HepG2 (cell line): ENCODE data around the gene CXCL10. TPM values are rescaled to one million over a fixed set of nuclear protein-coding genes. Genes with fewer than 3 reads are reported as not detected.

Experiments used
- ATAC-seq: fragments of 200-7000 bp; cut with Tn5 transposase; 3 replicates; pipeline ENCODE4 v1.9.1; 2020; ENCODE audit warnings: mild to moderate bottlenecking, moderate library complexity
- BruUV-seq: library from RNA; stranded (reverse); fragments of 400-500 nt; replicated peaks from 2 replicates; lab custom pipeline; 2021; lab: Mats Ljungman, UMichigan
- CTCF ChIA-PET: fragments of 300-600 bp; formaldehyde crosslinking; extraction: SDS; loops from one replicate; lab custom pipeline; 2021; ENCODE audit warnings: low total read pairs, inconsistent platforms, low intra/inter-chr PET ratio; lab: Yijun Ruan, JAX
- POLR2A ChIA-PET: fragments of 350-600 bp; sonication (Branson Sonifier 250); formaldehyde crosslinking; loops from one replicate; lab custom pipeline; 2020; ENCODE audit warnings: antibody characterized with exemption, inconsistent platforms; lab: Yijun Ruan, JAX
- DNase-seq: peaks from one replicate; pipeline ENCODE4 v3.0.0-alpha.2; 2015; ENCODE audit warnings: low spot score
- FAIRE-seq: peaks from 3 replicates; lab custom pipeline; 2011; peaks lifted over from hg19 to GRCh38; lab: Jason Lieb, UNC
- H2AFZ ChIP-seq: one replicate; pipeline ENCODE4 v1.6.1; 2011; ENCODE audit warnings: low read length, inconsistent platforms
- H3K27ac ChIP-seq: fragments of 300-600 bp; 3 replicates; pipeline ENCODE4 v1.8.0; 2011; ENCODE audit warnings: mixed run types, mild to moderate bottlenecking, mixed read lengths, low read length, inconsistent platforms; ENCODE audit not compliant: insufficient read depth; ENCODE audit errors: extremely low read length
- H3K27me3 ChIP-seq, 2 experiments: fragments of 200-600 bp in 1 of 2; 2 replicates in 1 of 2; 3 replicates in 1 of 2; pipeline versions ENCODE4 v1.6.0 to v1.8.0; 2011; ENCODE audit warnings: low read length in 2 of 2, mild to moderate bottlenecking in 2 of 2, moderate library complexity in 2 of 2, inconsistent platforms in 1 of 2; ENCODE audit not compliant: insufficient read depth in 2 of 2, control insufficient read depth in 1 of 2
- H3K36me3 ChIP-seq, 2 experiments: fragments of 200-600 bp in 1 of 2; replicated peaks in 1 of 2; 2 replicates in 1 of 2; 3 replicates in 1 of 2; pipeline versions ENCODE4 v1.5.1 to v1.8.0; 2011; ENCODE audit warnings: low read length in 2 of 2, inconsistent platforms in 1 of 2; ENCODE audit not compliant: insufficient read depth in 2 of 2, control insufficient read depth in 1 of 2
- H3K4me1 ChIP-seq: 2 replicates; pipeline ENCODE4 v1.5.1; 2012; ENCODE audit warnings: low read length, inconsistent platforms; ENCODE audit not compliant: insufficient read depth
- H3K4me2 ChIP-seq: 2 replicates; pipeline ENCODE4 v1.6.0; 2011; ENCODE audit warnings: low read depth, low read length, inconsistent platforms
- H3K4me3 ChIP-seq, 3 experiments: fragments of 200-600 bp in 1 of 3; sonication (generic), shearing (Covaris generic) in 1 of 3; replicated peaks in 1 of 3; 2 replicates each; pipeline ENCODE4 v1.5.1; 2011 to 2016; ENCODE audit warnings: low read length in 3 of 3, inconsistent platforms in 2 of 3, low read depth in 2 of 3, mild to moderate bottlenecking in 2 of 3, control low read depth in 1 of 3, mixed read lengths in 1 of 3; ENCODE audit not compliant: insufficient read depth in 1 of 3
- H3K79me2 ChIP-seq: one replicate; pipeline ENCODE4 v1.6.1; 2011; ENCODE audit warnings: low read length, inconsistent platforms; ENCODE audit not compliant: insufficient read depth
- H3K9ac ChIP-seq: 2 replicates; pipeline ENCODE4 v1.6.0; 2011; ENCODE audit warnings: mild to moderate bottlenecking, low read depth, low read length, inconsistent platforms; ENCODE audit not compliant: insufficient read depth
- H3K9me3 ChIP-seq: 2 replicates; pipeline ENCODE4 v1.5.1; 2012; ENCODE audit warnings: mild to moderate bottlenecking, low read length
- H4K20me1 ChIP-seq: 2 replicates; pipeline ENCODE4 v1.6.0; 2011; ENCODE audit warnings: inconsistent platforms, mild to moderate bottlenecking, low read length, moderate library complexity; ENCODE audit not compliant: insufficient read depth
- ADNP ChIP-seq: sonication (generic); formaldehyde crosslinking; IDR thresholded peaks from 2 replicates; pipeline ENCODE4 v1.4.0; 2020; ENCODE audit warnings: missing genetic modification reagents
- BCL6 ChIP-seq: IDR thresholded peaks from 2 replicates; pipeline ENCODE4 v1.6.1; 2016; ENCODE audit warnings: missing genetic modification reagents, missing compliant biosample characterization
- EHMT2 ChIP-seq: fragments of 200-600 bp; sonication (generic); IDR thresholded peaks from 2 replicates; pipeline ENCODE4 v1.7.0; 2017; ENCODE audit warnings: antibody characterized with exemption, low read depth, low read length, borderline replicate concordance
- MBNL3 ChIP-seq: fragments of 250-450 bp; sonication (Bioruptor Pico); conservative IDR thresholded peaks from 2 replicates; pipeline ENCODE4 v1.8.0; 2022; ENCODE audit warnings: mild to moderate bottlenecking, inconsistent platforms
- POGZ ChIP-seq: sonication (generic); formaldehyde crosslinking; IDR thresholded peaks from 2 replicates; pipeline ENCODE4 v1.4.0; 2020; ENCODE audit warnings: mild to moderate bottlenecking, missing genetic modification reagents
- PPARG ChIP-seq: conservative IDR thresholded peaks from 2 replicates; pipeline ENCODE4 v1.6.1; 2016; ENCODE audit warnings: missing biosample characterization, missing genetic modification reagents
- SMAD9 ChIP-seq: sonication (generic); formaldehyde crosslinking; IDR thresholded peaks from 2 replicates; pipeline ENCODE4 v1.5.1; 2020; ENCODE audit warnings: mild to moderate bottlenecking, missing genetic modification reagents
- SRY ChIP-seq: sonication (generic); formaldehyde crosslinking; IDR thresholded peaks from 2 replicates; pipeline ENCODE4 v1.8.0; 2022; ENCODE audit warnings: mild to moderate bottlenecking, missing genetic modification reagents
- SSRP1 ChIP-seq: IDR thresholded peaks from 2 replicates; pipeline ENCODE4 v1.6.1; 2016; ENCODE audit warnings: control low read depth
- ZIK1 ChIP-seq: sonication (generic); formaldehyde crosslinking; IDR thresholded peaks from 2 replicates; pipeline ENCODE4 v1.5.0; 2020; ENCODE audit warnings: mild to moderate bottlenecking, low read depth, missing genetic modification reagents, borderline replicate concordance
- ZNF468 ChIP-seq: sonication (generic); formaldehyde crosslinking; IDR thresholded peaks from 2 replicates; pipeline ENCODE4 v1.8.0; 2022; ENCODE audit warnings: mild to moderate bottlenecking, moderate library complexity, missing genetic modification reagents
- ZNF547 ChIP-seq: sonication (generic); formaldehyde crosslinking; IDR thresholded peaks from 2 replicates; pipeline ENCODE4 v1.5.1; 2020; ENCODE audit warnings: mild to moderate bottlenecking, missing genetic modification reagents
- ZNF7 ChIP-seq: IDR thresholded peaks from 2 replicates; pipeline ENCODE4 v1.6.1; 2016; ENCODE audit warnings: missing biosample characterization, missing genetic modification reagents
- WGBS: methylation state at CpG from one replicate; pipeline ENCODE4 v1.1.6; 2017; ENCODE audit warnings: low lambda C conversion rate; 5-methylcytosine and 5-hydroxymethylcytosine counted together
- in situ Hi-C: cut with HindIII; loops from 2 replicates; pipeline ENCODE4 v1.10.0; 2017; ENCODE audit warnings: low pct_unique_long_range_greater_than_20kb; ENCODE audit not compliant: extremely low pct_ligation_motif_present
- intact Hi-C: fragments of 100-400 bp; cut with micrococcal nuclease; formaldehyde crosslinking; loops from one replicate; pipeline ENCODE4 v1.10.0; 2022; ENCODE audit not compliant: unreplicated experiment
- polyA plus RNA-seq, 8 experiments: library from polyadenylated mRNA; depleted of rRNA in 3 of 8; stranded (reverse) in 7 of 8; unstranded in 1 of 8; fragments of >200 nt; fragmentation: Illumina TruSeq in 4 of 8; extraction: Trizol in 4 of 8; gene quantifications; 2 replicates each; pipeline versions ENCODE4 v1.2.1 to v1.2.3, GENCODE V29; 2011 to 2016; ENCODE audit warnings: low read depth in 4 of 8, missing spikeins in 1 of 8, mixed read lengths in 1 of 8; ENCODE audit not compliant: insufficient read depth in 1 of 8
- total RNA-seq, 5 experiments: library from RNA; depleted of rRNA; stranded (reverse); fragments of >200 nt; fragmentation: Illumina TruSeq; extraction: Trizol; gene quantifications; 2 replicates each; pipeline ENCODE4 v1.2.3, GENCODE V29; 2016; ENCODE audit warnings: low read depth in 1 of 5
- TF ChIP-seq, protein P1 (sequence below): sonication (generic); formaldehyde crosslinking; IDR thresholded peaks from 2 replicates; pipeline ENCODE4 v1.4.0; 2020; ENCODE audit warnings: missing genetic modification reagents, mild to moderate bottlenecking, borderline replicate concordance
- TF ChIP-seq, protein P2 (sequence below): sonication (generic); formaldehyde crosslinking; conservative IDR thresholded peaks from 2 replicates; pipeline ENCODE4 v1.8.0; 2022; ENCODE audit warnings: low read depth, missing genetic modification reagents
- TF ChIP-seq, protein P3 (sequence below): sonication (generic); formaldehyde crosslinking; IDR thresholded peaks from 2 replicates; pipeline ENCODE4 v1.4.0; 2020; ENCODE audit warnings: missing genetic modification reagents

The CXCL10 gene
- total and polyA plus RNA-seq, 2 of the 13 experiments (the other 11 are each of a cell fraction or from before 2014, with no cell fraction given), result not detected

DNA sequence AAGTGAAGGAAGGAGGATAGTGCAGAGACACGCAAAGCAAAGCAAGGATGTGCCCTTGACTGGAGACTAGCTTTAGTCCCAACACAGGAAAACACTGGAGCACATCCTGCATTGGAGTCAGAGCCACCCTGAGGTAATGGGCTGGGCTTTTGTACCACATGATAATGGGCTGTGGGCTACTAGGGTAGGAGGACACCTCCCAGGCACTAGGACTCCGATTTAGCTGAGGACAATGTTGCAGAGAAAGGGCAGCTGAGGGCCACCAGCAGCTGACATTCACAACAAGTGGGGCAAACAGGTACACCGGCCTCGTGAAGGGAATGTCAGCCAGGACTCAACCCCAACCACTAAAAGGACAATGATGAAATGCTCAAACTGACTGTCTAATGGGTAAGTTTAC is 42.7 kb downstream of the CXCL10 start:
- WGBS, result 94% methylated on average over 4 of the region's 4 CpGs
- Histone ChIP-seq H3K4me2 (no peak overlapping the region), H3K9me3 (no peaks in the 10 kb centered on the region), H3K27me3 (no peaks in the 10 kb centered on the region), H3K27ac (no peak overlapping the region), H3K36me3 (peaks cover 20 to 50% of the 10 kb centered on the region in 2 experiments), H3K79me2 (peaks cover 14% of the 10 kb centered on the region), H4K20me1 (peaks cover 6% of the 10 kb centered on the region), H2AFZ (no peak overlapping the region)
- ATAC-seq (no peak), FAIRE-seq (no peak)
- BruUV-seq, result no TSS peak
- TF ChIP-seq MBNL3 (CRISPR knock-in tag), result no peak
- no peak for TF ChIP-seq ZIK1 (CRISPR knock-in tag)
- no peak for TF ChIP-seq ZNF547 (CRISPR knock-in tag)
- TF ChIP-seq, all 625 proteins: peak for 0
- intact Hi-C loops, result no loop called here
- in situ Hi-C loops, result no loop called here
- Histone ChIP-seq H3K4me3 (no peak overlapping the region), H3K4me1 (no peaks in the 10 kb centered on the region), H3K9ac (no peak overlapping the region)
- POLR2A ChIA-PET, result no interaction called here
- CTCF ChIA-PET, result no interaction called here
- no peak for DNase-seq

DNA sequence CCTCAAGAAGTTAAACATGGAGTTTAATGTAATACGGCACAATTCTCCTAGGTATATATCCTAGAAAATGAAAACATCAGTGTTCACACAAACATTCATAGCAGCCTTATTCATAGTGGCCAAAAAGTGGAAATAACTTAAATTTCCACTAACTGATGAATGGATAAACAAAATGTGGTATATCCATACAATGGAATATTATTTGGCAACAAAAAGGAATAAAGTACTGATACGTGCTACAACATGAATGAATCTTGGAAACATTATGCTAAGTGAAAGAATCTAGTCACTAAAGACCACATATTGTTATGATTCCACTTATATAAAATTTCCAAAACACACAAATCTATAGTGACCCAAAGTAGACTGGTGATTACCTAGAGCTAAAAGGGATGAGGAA is 47.1 kb downstream of the CXCL10 start:
- H3K9ac ChIP-seq, result no peak overlapping the region
- BruUV-seq, result no TSS peak
- no peak overlapping the region for H2AFZ ChIP-seq
- in situ Hi-C loops (no loop called here), intact Hi-C loops (no loop called here)
- no peak for DNase-seq
- H3K27ac ChIP-seq, result no peak overlapping the region
- ChIA-PET POLR2A (no interaction called here), CTCF (no interaction called here)
- H4K20me1 ChIP-seq, result no peaks in the 10 kb centered on the region
- H3K4me1 ChIP-seq, result no peaks in the 10 kb centered on the region
- H3K36me3 ChIP-seq, result peaks cover 27 to 79% of the 10 kb centered on the region in 2 experiments
- no peaks in the 10 kb centered on the region for H3K79me2 ChIP-seq
- H3K4me2 ChIP-seq, result no peak overlapping the region
- no peaks in the 10 kb centered on the region for H3K27me3 ChIP-seq
- no peaks in the 10 kb centered on the region for H3K9me3 ChIP-seq
- WGBS, result 99% methylated on average over 2 of the region's 2 CpGs
- no peak overlapping the region for H3K4me3 ChIP-seq
- no peak for ATAC-seq
- no peak for FAIRE-seq
- no peak for TF ChIP-seq SRY
- TF ChIP-seq SMAD9 (CRISPR knock-in tag), result no peak
- no peak for TF ChIP-seq ZNF7 (CRISPR knock-in tag)
- no peak for TF ChIP-seq ADNP (CRISPR knock-in tag)
- no peak for TF ChIP-seq SSRP1 (CRISPR knock-in tag)
- TF ChIP-seq PPARG (CRISPR knock-in tag), result no peak
- no peak for TF ChIP-seq EHMT2
- no peak for TF ChIP-seq ZNF468 (CRISPR knock-in tag)
- TF ChIP-seq, protein P1, sequence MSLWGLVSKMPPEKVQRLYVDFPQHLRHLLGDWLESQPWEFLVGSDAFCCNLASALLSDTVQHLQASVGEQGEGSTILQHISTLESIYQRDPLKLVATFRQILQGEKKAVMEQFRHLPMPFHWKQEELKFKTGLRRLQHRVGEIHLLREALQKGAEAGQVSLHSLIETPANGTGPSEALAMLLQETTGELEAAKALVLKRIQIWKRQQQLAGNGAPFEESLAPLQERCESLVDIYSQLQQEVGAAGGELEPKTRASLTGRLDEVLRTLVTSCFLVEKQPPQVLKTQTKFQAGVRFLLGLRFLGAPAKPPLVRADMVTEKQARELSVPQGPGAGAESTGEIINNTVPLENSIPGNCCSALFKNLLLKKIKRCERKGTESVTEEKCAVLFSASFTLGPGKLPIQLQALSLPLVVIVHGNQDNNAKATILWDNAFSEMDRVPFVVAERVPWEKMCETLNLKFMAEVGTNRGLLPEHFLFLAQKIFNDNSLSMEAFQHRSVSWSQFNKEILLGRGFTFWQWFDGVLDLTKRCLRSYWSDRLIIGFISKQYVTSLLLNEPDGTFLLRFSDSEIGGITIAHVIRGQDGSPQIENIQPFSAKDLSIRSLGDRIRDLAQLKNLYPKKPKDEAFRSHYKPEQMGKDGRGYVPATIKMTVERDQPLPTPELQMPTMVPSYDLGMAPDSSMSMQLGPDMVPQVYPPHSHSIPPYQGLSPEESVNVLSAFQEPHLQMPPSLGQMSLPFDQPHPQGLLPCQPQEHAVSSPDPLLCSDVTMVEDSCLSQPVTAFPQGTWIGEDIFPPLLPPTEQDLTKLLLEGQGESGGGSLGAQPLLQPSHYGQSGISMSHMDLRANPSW (CRISPR knock-in tag), result no peak
- TF ChIP-seq, protein P2, sequence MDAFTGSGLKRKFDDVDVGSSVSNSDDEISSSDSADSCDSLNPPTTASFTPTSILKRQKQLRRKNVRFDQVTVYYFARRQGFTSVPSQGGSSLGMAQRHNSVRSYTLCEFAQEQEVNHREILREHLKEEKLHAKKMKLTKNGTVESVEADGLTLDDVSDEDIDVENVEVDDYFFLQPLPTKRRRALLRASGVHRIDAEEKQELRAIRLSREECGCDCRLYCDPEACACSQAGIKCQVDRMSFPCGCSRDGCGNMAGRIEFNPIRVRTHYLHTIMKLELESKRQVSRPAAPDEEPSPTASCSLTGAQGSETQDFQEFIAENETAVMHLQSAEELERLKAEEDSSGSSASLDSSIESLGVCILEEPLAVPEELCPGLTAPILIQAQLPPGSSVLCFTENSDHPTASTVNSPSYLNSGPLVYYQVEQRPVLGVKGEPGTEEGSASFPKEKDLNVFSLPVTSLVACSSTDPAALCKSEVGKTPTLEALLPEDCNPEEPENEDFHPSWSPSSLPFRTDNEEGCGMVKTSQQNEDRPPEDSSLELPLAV (CRISPR knock-in tag), result no peak
- TF ChIP-seq BCL6 (CRISPR knock-in tag), result no peak
- no peak for TF ChIP-seq POGZ (CRISPR knock-in tag)
- TF ChIP-seq, protein P3, sequence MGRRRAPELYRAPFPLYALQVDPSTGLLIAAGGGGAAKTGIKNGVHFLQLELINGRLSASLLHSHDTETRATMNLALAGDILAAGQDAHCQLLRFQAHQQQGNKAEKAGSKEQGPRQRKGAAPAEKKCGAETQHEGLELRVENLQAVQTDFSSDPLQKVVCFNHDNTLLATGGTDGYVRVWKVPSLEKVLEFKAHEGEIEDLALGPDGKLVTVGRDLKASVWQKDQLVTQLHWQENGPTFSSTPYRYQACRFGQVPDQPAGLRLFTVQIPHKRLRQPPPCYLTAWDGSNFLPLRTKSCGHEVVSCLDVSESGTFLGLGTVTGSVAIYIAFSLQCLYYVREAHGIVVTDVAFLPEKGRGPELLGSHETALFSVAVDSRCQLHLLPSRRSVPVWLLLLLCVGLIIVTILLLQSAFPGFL (CRISPR knock-in tag), result no peak
